Activated CD8-positive, alpha-beta memory T cell treated with anti-CD3 and anti-CD28 coated beads for 1 hour (primary cell): ENCODE measurements around the gene LARP1.

Source experiments
- DNase-seq, 2 donors: peaks; one replicate each; pipeline ENCODE4 v3.0.0-alpha.2; 2020; ENCODE audit warnings: low read depth in 1 of 2; ENCODE audit errors: extremely low read depth in 1 of 2

Gene LARP1

DNA sequence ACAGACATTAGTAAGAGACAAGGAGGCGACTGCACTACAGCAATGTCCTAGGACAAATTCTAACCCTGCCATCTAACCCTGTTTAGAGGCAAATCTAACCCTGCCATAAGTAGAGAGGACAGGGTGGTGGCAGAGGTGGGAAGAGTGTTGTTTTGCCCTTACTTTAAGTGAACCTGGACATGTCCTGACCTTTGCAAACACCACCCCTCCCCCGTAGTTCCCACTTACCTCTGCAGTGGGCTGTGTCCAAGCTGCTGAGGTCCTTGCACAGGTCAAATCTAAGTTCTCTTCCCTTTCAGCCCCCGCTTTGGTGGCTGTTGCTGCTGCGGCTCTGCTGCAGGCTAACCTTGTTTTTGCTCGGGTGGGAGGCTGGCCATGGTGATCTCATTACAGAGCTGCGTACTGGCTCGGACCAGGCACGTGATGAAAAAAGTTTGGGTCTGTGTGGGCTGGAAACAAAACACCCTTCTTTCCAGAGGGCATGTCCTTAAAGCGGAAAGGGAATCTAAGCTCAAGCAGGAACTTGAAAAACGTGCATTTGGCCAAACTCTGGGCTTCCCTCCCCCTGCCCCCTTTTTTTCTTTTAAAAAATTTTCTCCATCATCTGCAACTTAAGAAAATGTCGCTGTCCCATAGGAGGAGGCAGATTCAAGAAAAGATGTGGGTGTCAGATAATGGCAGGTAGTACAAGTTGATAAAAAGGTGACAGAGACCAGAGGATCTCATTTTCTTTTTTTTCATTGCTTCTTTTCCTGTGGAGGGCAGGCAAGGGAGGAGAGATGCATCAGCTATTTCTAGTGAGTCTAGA, 95.3 kb downstream of the LARP1 start, which contains the start of gene FAXDC2:
FAXDC2 (minus strand) TSS at position 349 of the 808 bp plus-strand sequence. CDS start 12,425 bp downstream, outside the sequence.
- DNase-seq: no peak

DNA sequence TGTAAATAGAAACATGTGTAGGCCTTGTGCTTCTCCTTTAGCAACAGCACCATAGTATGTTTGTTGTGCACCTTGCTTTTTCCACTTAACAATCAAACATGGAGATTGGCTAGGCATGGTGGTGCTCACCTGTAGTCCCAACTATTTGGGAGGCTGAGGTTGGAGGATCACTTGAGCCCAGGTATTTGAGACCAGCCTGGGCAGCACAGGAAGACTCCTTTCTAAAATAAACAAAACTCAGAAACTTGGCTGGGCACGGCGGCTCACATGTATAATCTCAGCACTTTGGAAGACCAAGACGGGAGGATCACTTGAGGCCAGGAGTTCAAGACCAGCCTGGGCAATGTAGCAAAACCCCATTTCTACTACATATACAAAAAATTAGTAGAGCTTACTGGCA, 96.2 kb downstream of the LARP1 start:
- DNase-seq: no peak

DNA sequence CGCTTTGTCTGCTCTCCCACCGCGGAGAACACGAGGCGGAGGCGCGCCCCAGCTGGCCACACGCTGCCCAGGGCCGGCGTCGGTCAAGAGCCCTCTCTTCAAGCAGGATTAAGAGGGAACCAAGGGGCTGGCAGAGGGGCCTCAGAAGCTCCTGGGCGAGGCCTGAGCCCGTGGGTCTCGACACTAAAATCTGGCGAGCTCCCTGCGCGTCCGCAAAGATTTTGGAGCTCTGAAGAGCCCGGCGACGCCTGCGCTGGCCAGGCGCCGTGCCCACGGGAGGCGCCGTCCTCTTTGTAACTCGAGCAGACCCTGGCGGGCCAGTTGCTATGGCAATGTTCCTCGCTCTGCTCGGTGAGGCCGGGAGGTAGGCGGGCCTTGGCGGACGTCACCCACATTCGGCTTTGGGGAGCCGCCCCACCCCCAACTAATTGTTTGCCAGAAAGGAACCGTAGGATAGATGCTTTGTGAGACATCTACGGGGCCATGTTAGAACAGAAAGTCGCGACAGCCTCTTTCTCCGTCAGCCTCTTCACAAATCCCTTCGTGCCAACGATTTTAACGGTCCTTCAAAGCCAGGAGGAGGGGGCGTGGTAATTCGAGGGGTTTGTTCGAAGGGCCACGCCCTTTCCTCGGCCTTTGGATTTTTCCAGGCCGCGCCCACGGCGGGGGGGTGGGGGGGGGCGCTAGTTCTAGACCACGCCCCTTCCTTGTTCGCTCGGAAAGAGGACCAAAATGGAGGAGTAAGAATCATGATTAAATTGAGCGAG, 102.5 kb downstream of the LARP1 start:
- DNase-seq: peak; percentile 75 to 85

DNA sequence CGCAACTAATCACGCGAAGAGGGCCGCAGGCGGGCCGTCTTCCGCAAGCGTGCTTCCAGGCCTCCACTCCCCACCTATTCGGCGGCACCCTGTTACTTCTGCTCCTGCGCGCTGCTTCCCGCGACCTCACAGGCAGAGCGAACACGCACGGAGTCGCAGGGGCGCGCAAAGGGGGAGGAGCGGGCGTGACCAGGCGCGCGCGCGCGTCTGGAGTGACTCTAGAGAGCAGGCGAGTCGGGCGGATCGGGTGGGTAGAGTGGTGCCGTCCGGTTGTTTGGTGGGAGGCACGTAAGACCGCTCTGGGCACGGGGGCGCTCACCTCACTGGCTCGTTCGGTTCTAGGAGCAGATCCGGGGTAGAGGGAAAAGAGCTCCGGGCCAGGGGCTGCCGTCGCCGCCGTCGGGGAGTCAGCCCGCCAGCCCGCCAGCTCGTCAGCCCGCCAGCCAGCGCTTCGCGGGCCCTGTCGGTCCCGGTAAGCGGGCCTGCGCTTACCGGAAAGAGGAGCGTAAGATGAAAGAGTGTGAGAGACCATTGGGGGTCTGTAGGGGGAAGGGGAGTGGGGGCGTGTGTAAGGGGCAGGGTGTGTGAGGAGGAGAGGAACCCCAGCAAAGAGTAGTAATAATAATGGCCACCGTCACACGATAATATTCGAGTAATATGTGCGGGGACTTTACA, 103.3 kb downstream of the LARP1 start, which contains the start of gene CNOT8:
CNOT8 (plus strand) TSS at position 331 of the 675 bp plus-strand sequence. CDS start 4,652 bp downstream, outside the sequence.
- peak; percentile 91 to 95 for DNase-seq

DNA sequence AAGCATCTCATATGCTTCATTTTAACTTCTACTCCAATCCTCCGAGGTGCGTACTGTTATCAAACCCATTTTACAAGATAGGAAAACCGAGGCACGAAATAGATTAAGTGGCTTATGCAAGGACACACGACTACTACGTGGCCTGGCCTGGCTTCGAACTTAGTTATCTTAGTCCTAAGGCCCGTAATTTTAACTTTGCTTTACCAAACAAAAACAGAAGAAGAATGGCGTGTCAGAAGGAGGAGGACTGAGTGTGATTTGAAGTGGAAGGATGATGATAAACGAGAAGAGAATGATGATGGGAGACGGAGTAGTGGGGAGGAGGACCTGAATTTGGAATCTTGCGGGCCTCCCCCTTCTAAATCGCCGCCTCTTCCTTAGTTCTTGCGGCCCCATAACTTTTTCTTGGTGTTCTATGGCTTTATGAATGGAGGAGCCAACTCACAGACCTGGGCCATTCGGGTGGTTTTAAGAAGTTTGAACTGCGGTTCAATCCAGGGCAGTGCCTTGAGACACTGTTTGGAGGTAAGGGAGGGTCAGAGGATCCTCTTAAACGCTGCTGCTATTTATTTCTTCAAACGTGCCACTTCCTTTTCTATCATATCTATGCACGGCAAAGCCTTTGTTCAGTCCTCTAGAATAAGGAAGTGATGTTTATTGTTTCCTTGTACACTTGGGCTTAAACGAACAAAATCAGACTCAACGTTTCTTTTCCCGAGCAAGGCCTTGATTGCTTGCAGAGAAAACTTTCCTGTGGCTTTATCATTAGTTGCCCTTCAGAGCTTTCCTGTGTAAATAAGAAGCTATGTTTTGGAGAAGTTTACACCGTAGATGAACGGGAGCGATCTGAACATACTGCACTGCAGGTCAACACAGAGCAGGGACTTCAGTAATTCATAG, 104.0 kb downstream of the LARP1 start:
- no peak for DNase-seq

DNA sequence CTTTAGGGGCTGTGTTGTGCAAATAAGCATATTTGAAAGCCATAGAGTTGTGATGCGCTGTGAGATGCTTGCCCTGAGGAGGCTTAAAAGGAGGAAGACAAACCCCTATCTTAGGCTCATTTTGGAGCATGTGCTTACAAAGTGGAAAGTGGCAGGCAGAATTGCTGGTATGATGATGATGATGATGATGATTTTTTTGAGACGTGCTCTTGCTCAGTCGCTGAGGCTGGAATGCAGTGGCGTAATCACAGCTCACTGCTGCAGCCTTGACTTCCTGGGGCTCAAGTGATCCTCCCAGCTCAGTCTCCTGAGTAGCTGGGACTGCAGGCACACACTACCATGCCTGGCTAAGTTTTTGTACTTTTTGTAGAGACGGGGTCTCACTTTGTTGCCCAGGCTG, 104.9 kb downstream of the LARP1 start:
- no peak for DNase-seq

DNA sequence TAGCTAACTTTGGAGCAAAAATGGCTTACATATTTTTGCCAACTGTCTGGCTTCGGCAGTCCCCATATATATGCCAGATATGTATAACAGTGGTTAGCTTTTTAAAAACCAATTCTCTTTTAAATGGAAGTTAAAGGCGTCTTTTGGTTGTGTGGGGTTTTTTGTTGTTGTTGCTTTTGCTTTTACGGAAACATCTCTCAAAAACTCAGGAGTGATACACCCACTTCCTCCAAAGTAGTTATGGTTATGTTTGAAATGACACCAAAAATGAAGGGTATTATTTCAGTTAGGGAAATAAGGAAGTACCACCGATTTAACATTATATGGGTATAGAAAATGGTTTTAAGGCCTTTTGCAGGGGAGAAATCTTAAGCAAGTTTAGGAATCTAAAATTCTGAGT, 105.6 kb downstream of the LARP1 start:
- no peak for DNase-seq

DNA sequence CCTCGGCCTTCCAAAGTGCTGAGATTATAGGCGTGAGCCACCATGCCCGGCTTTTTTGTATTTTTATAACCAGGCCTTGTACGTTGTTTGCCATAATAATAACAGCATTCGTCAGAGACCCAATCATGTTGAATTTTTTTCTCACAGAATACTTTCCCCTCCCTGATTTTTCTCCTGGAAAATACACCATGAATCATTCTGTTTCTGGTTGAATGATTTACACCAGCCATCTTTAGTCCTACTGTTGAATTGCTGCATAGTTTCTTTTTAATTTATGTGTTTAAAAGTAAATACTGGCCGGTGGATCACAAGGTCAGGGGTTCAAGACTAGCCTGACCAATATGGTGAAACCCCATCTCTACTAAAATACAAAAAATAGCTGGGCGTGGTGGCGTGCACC, 106.8 kb downstream of the LARP1 start:
- DNase-seq: no peak

DNA sequence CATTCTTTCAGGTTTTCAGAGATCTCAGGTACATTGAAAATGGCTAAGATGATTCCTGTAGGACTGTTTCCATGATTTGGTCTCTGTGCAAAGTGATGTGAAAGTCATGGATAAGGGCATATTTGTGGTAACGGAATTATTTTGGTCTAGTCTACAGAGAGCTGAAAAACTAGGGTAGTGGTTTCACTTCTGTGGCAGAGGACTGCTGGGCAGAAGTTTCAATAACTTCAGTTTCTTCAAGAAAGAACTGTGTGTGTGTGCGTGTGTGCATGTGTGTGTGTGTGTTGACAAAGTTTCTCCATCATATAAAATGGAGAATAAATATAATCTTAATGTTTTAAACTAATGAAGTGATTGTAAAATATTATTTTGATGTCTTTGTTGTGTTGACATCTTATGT, 107.6 kb downstream of the LARP1 start:
- DNase-seq: no peak

DNA sequence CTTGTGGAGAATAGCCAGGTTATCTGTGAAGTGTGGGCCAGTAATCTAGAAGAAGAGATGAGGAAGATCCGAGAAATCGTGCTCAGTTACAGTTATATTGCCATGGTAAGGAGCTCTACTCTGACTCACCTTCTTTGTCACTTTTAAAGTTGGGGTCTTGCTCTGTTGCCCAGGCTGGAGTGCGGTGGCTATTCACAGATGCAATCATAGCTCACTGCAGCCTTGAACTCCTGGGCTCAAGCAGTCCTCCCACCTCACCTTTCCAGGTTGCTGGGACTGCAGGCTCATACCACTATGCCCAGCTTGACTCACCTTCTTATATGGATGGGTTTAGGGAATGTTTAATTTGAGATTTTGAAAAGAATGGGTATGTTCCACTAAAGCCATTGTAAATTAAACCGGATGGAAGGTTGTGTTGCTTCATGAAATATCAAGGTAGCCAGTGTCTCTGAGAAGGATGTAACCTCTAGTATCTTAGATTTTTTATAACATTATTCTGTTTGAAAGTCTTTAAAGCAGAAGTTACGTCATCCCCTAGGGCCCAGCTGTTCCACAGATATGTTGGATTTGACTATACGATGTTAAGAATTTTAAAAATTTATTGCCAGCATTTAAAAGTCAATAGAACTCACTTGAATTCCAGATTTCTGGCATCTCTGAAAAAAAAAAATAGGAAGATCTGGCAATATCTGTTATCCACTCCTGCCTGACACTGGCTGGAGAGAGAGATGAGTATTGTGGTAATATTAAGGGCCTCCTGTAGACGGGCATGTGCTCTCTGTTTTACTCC, 108.3 kb downstream of the LARP1 start:
- DNase-seq: no peak

DNA sequence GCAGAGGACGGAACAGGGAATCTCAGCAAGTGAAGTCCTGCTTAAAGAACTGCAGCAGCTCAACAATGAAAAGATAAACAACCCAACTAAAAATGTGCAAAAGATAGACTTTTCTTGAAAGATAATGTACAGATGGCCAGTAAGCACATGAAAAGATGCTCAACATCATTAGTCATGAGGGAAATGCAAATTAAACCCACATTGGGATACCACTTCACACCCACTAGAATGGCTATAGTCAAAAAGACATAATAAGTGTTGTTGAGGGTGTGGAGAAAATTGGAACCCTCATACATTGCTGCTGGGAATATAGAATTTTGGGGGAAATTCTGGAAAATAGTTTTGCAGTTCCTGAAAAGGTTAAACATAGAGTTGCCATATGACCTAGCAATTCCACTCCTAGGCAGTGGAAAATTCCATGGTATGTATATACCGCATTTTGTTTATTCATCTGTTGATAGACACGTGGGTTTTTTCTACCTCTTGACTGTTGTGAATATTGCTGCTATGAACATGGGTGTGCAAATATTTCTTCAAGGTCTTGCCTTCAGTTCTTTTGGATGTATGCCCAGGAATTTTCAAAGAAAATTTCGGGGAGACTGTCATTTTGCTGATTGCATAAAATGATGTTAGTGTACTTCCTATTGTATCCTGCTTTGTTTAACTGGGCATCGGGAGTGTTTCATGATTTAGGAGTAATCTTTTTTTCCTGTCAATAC, 110.4 kb downstream of the LARP1 start:
- no peak for DNase-seq

DNA sequence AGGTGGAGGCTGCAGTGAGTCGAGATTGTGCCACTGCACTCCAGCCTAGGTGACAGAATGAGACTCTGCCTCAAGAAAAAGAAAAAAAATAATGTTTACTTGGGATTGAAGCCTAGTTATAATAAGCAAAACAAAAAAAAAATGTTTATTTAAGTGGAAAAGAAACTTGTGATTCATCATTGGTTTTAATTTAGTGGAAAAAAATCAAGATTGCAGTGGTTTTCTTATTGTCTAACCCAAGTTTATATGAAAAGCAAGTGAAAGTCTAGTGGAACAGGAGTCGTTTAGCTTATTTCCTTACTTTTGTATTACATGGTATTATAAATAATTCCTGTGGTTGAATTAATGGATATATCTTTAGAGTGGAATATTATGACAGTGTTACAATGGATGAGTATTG, 111.7 kb downstream of the LARP1 start:
- no peak for DNase-seq
